ENCODE data around the gene FKBP7.

- TF ChIP-seq CTCF (IDR thresholded peaks at IDR 0.05; ENCODE audit: borderline replicate concordance, extremely low read depth, low read length, poor library complexity, severe bottlenecking) (no peak), EZH2 (IDR thresholded peaks at IDR 0.05; ENCODE audit: borderline replicate concordance, low read depth, low read length, severe bottlenecking) (no peak)
Observed at GRCh38 chr2:178506524-178506923, 28.1 kb upstream of the FKBP7 start.

Measured in DND-41 (cell line).